GM10248 (cell line): Measurements from ENCODE around the gene TUBB2B.
"Not testable (repeated sequence)": the region's sequence is repeated elsewhere in the genome, so short reads cannot be mapped to it uniquely, and the experiment has no call there.

Source experiments
- CTCF ChIA-PET: fragments of 300-600 bp; sonication (Branson Sonifier 250); formaldehyde crosslinking; extraction: SDS; loops from one replicate; lab custom pipeline; 2021; ENCODE audit warnings: antibody characterized with exemption; lab: Yijun Ruan, JAX
- POLR2A ChIA-PET: fragments of 350-650 bp; sonication (Branson Sonifier 250); formaldehyde crosslinking; extraction: SDS; loops from one replicate; lab custom pipeline; 2020; ENCODE audit warnings: antibody characterized with exemption; lab: Yijun Ruan, JAX
- DNase-seq: peaks from one replicate; pipeline ENCODE4 v3.0.0; 2012; ENCODE audit errors: extremely low spot score
- CTCF ChIP-seq: IDR thresholded peaks from 2 replicates; pipeline ENCODE4 v1.5.1; 2012; ENCODE audit warnings: mild to moderate bottlenecking, low read depth; ENCODE audit errors: extremely low read depth, missing control alignments, control extremely low read depth

The TUBB2B gene

GRCh38 chr6:3204921-3205320, 22.5 kb downstream of the TUBB2B start:
- DNase-seq: no peak
- CTCF ChIA-PET: no interaction called here
- no peak for TF ChIP-seq CTCF
- POLR2A ChIA-PET: no interaction called here

DNA sequence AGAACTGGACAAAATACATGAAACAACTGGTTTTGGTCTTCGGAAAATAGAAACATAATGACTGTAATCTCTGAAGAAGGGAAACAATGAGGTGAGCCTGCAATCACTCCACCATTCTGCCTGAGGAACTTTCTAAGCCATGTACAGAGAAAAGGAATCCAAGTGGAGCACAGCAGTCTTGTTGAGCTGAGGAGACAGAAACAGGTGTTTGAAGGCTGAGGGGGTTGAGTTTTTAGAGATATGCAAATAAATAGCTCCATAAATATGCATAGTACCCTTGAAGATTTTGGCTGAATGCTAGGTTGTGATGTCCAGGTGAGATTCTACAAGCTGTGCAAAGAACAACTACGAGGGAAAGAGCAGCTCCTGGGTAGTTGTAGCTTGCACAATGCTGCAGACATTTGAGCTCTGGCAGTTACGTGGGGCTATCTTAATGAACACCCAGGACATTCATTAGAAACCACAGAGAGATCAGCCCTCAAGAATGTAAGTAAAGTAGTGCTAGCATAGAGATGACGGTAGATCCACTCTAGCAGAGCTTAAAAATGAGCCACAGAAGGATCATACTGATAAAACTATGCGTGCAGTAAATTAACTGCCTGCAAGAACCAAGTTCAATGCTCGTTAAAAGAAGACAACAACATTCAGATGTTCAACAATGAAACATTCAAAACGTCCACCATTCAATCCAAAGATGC, 24.3 kb downstream of the TUBB2B start:
- CTCF ChIA-PET: interaction anchor here (1.4 kb wide), 2 partner anchors 17 to 48 kb away, joined by 3 to 8 read pairs; no protein-coding TSS in a partner anchor
- DNase-seq: no peak
- POLR2A ChIA-PET: interaction anchor here (0.6 kb wide), 1 partner anchor 149 kb away, joined by 13 read pairs; no protein-coding TSS in a partner anchor
- no peak for TF ChIP-seq CTCF

- CTCF ChIA-PET: interaction anchor here (1.3 to 1.5 kb wide), 2 partner anchors 8 to 44 kb away, joined by 3 read pairs; partner anchors contain the start of gene TUBB2A
- no peak for DNase-seq
- POLR2A ChIA-PET: no interaction called here
- TF ChIP-seq CTCF: no peak
Measured at GRCh38 chr6:3201388-3201787, 26.1 kb downstream of the TUBB2B start.

DNA sequence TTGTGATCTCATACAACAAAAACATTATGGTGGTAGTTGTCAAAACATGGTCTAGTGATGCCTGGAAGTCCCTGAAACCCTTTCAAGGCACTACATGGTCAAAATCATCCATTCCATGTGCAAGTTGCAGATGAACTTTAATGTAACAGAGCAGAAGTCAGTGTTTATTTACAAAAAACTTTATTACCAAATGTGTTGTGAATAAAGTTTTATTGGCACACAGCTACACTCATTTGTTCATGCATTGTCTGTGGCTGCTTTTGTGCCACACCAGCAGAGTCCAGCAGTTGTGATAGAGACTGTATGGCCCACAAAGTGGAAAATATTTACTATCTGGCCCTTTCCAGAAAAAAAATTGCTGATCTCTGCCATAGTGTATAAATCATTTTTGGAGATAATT, 26.8 kb downstream of the TUBB2B start:
- no peak for DNase-seq
- no peak for TF ChIP-seq CTCF
- ChIA-PET POLR2A (interaction anchor here (0.5 kb wide), 1 partner anchor 76 kb away, joined by 5 read pairs; no protein-coding TSS in a partner anchor), CTCF (interaction anchor here (1.3 to 1.7 kb wide), 3 partner anchors 9 to 44 kb away, joined by 3 to 4 read pairs (median 3); partner anchors contain the start of gene TUBB2A)

DNA sequence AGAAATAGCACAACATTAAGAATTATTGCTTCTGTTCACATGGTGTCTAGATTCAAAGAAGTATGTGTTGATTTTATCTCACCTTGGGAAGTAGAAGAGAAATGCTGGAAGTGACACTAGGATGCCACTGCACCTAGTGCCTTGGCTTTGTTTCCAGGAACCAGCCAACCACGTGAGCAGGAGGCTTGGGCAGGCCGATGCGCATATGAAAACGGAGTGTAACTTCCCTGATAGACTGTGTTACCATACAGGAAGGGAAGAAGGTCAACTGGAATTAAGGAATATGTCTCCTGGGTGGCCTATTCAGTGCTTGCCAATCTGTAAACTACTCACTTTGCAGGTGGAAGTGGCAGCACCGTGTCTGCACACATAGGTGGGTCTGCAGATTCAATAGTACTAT, 28.1 kb downstream of the TUBB2B start:
- POLR2A ChIA-PET: no interaction called here
- CTCF ChIA-PET: interaction anchor here (1.7 kb wide), 1 partner anchor 11 kb away, joined by 4 read pairs; no protein-coding TSS in a partner anchor
- TF ChIP-seq CTCF: no peak
- no peak for DNase-seq

GRCh38 chr6:3197734-3198133, 29.7 kb downstream of the TUBB2B start:
- CTCF ChIA-PET, POLR2A ChIA-PET, DNase-seq: not testable (repeated sequence)

DNA sequence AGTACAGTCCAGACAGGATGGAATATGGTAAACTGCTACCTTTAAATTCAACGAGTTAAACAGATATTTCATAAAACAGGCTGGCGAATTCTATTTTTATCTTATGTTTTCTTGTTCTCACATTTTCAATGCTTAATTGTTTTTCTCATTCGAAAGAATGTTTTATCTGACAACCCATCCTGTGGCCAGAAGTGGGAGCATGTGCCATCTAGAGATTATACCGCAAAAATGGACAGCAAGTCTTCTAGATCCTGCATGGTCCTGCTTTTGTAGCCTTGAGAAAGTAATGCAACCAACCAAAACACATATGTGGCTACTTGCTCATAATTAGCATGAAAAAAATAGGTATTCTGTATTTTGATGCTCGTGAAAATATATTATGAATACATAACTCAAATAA, 30.7 kb downstream of the TUBB2B start:
- ChIA-PET POLR2A (no interaction called here), CTCF (interaction anchor here (1.8 to 4.1 kb wide), 2 partner anchors 10 to 12 kb away, joined by 5 to 16 read pairs; no protein-coding TSS in a partner anchor)
- no peak for TF ChIP-seq CTCF
- DNase-seq: no peak
